ENCODE data around the gene AASS.

AASS gene

GRCh38 chr7:122027058-122027457 is 117.0 kb downstream of the AASS start (continued):
- no peak for TF ChIP-seq ZNF148 (tag by site-specific recombination; IDR thresholded peaks at IDR 0.05; ENCODE audit: borderline replicate concordance)
